GM12873 (cell line): Measurements from ENCODE around the gene SFXN5.

Experiments
- TF ChIP-seq, protein P1 (sequence below): IDR thresholded peaks from 2 replicates; pipeline ENCODE4 v1.5.1; 2012; ENCODE audit warnings: low read depth, mild to moderate bottlenecking, moderate library complexity, low read length, control low read depth; ENCODE audit not compliant: insufficient read depth; ENCODE audit errors: missing control alignments

SFXN5 gene

GRCh38 chr2:72956936-72957335 lies 114.6 kb downstream of the SFXN5 start:
- TF ChIP-seq, protein P1, sequence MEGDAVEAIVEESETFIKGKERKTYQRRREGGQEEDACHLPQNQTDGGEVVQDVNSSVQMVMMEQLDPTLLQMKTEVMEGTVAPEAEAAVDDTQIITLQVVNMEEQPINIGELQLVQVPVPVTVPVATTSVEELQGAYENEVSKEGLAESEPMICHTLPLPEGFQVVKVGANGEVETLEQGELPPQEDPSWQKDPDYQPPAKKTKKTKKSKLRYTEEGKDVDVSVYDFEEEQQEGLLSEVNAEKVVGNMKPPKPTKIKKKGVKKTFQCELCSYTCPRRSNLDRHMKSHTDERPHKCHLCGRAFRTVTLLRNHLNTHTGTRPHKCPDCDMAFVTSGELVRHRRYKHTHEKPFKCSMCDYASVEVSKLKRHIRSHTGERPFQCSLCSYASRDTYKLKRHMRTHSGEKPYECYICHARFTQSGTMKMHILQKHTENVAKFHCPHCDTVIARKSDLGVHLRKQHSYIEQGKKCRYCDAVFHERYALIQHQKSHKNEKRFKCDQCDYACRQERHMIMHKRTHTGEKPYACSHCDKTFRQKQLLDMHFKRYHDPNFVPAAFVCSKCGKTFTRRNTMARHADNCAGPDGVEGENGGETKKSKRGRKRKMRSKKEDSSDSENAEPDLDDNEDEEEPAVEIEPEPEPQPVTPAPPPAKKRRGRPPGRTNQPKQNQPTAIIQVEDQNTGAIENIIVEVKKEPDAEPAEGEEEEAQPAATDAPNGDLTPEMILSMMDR = no peak

- TF ChIP-seq, protein P1 = no peak
Observed at GRCh38 chr2:72956050-72956395, 115.5 kb downstream of the SFXN5 start.

DNA sequence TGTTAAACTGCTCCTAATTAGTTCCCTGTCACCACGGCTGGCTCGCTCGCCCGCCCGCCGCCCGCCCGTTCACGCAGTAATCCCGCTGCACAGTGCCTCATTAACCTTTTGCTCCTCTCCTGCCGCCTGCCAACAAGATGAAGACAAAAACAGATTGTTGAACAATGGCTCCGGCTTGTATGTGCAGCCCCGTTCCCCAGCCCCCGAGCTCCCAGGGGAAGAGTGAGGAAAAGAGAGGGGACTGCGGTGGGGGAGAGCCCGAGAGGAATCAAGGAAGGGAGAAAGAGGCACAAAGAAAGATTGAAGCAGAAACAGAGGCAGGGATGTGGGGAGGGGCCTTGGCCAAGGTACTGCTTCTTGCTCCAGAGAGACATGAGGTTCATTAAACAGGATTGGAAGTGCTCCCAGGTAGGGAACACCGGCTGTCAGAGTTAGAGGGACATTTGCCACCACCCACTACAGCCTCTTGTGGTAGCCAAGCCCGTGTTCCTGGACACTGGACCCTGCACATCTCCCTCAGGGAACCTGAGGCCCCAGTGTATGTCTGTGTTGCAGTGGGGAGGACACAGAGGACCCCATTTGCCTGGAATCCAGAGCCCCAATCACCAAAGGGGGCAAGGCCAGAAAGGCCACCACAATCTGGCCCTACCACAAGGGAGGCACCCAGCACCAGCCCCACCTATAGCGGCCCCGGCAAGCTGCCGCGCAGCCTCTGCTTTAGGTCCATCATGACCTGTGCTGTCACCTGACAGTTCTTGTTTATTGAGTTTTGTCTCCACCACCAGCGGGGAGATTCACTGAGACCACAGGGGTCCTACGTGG lies 116.1 kb downstream of the SFXN5 start:
- TF ChIP-seq, protein P1 = no peak

GRCh38 chr2:72954376-72955227 lies 116.9 kb downstream of the SFXN5 start:
- TF ChIP-seq, protein P1 = no peak

- TF ChIP-seq, protein P1 = no peak
Observed at GRCh38 chr2:72953976-72954375, 117.5 kb downstream of the SFXN5 start.

GRCh38 chr2:72953528-72953927 lies 118.0 kb downstream of the SFXN5 start:
- TF ChIP-seq, protein P1 = no peak

- TF ChIP-seq, protein P1 = no peak
Observed at GRCh38 chr2:72952961-72953360, 118.6 kb downstream of the SFXN5 start.
